Pancreas (tissue), 10 donors: ENCODE data around the gene EHD1. TPM values are rescaled to one million over a fixed set of nuclear protein-coding genes. Genes with fewer than 3 reads are reported as not detected.

Source experiments
- ATAC-seq, 4 donors: fragments of 200-7000 bp; cut with Tn5 transposase; one replicate each; pipeline versions ENCODE4 v1.8.0 to v1.9.1; 2020; ENCODE audit warnings: mild to moderate bottlenecking in 4 of 4, moderate library complexity in 4 of 4
- DNase-seq, 6 donors: peaks; one replicate each; pipeline ENCODE4 v3.0.0-alpha.2; 2020
- FAIRE-seq: peaks from 2 replicates; lab custom pipeline; 2012; peaks lifted over from hg19 to GRCh38; lab: Jason Lieb, UNC
- H3K27ac ChIP-seq, 4 donors: fragments of 200-600 bp; sonication (generic); 1 replicate in 3 of 4; 2 replicates in 1 of 4; pipeline versions ENCODE4 v1.5.0 to v1.8.0; 2020
- H3K27me3 ChIP-seq, 4 donors: fragments of 200-600 bp; one replicate each; pipeline ENCODE4 v1.8.0; 2021
- H3K36me3 ChIP-seq, 3 donors: fragments of 200-600 bp; sonication (generic) in 1 of 3; one replicate each; pipeline versions ENCODE4 v1.5.0 to v1.8.0; 2020 to 2021
- H3K4me1 ChIP-seq, 3 donors: fragments of 200-600 bp; one replicate each; pipeline ENCODE4 v1.8.0; 2021
- H3K4me3 ChIP-seq, 4 donors: fragments of 200-600 bp; sonication (generic) in 2 of 4; one replicate each; pipeline versions ENCODE4 v1.5.0 to v1.8.0; 2020 to 2021
- H3K9me3 ChIP-seq, 4 donors: fragments of 200-600 bp; one replicate each; pipeline ENCODE4 v1.8.0; 2021
- CTCF ChIP-seq, 4 donors: fragments of 200-600 bp; sonication (generic) in 3 of 4; IDR thresholded peaks; one replicate each; pipeline versions ENCODE4 v1.5.0 to v1.8.0; 2021; ENCODE audit warnings: antibody characterized with exemption in 4 of 4
- WGBS, 2 donors: extraction: QIAGEN DNeasy Blood & Tissue Kit; methylation state at CpG; one replicate each; pipeline ENCODE4 v1.1.7; 2013; 5-methylcytosine and 5-hydroxymethylcytosine counted together
- intact Hi-C, 3 donors: fragments of 100-400 bp; cut with DNase I; formaldehyde crosslinking; loops; one replicate each; pipeline versions ENCODE4 v1.11.1 to v1.14.2; 2022
- polyA plus RNA-seq, 2 donors: library from polyadenylated mRNA; stranded (reverse); fragments of 200-250 nt; gene quantifications; one replicate each; pipeline ENCODE4 v1.2.3, GENCODE V29; 2013
- total RNA-seq, 6 donors: library from RNA; stranded (reverse); fragmentation: NEBNext Ultra II Directional in 4 of 6; extraction: Animal tissue kit (Norgen Biotek cat#: 25700) in 4 of 6; gene quantifications; one replicate each; pipeline versions ENCODE4 v1.2.1 to v1.2.4, GENCODE V29; 2021 to 2023
- donor health status: healthy with polysubstance abuse.
- donor health status: DM: no; HTN: no; CAD: no; lungs with moderate emphysema.
- donor health status: DM: no; HTN: no; CAD: no.
- donor health status: control.
- donor health status: control.
- donor health status: Bipolar disorder and iron deficiency.
- donor health status: DM: yes; HTN: yes; CAD: no.
- donor health status: DM: no; HTN: no; CAD: no.
- donor health status: DM: no; HTN: no; CAD: no.
- donor health status: DM: yes; HTN: yes; CAD: no.

EHD1 gene
- total and polyA plus RNA-seq, 8 donors = 10.1 to 22.1 (median 16.8) TPM

GRCh38 chr11:64838600-64839334 is 39.7 kb downstream of the EHD1 start:
- DNase-seq = peak in 2 of 6 donors; percentile 41 to 52
- intact Hi-C loops = no loop called here

DNA sequence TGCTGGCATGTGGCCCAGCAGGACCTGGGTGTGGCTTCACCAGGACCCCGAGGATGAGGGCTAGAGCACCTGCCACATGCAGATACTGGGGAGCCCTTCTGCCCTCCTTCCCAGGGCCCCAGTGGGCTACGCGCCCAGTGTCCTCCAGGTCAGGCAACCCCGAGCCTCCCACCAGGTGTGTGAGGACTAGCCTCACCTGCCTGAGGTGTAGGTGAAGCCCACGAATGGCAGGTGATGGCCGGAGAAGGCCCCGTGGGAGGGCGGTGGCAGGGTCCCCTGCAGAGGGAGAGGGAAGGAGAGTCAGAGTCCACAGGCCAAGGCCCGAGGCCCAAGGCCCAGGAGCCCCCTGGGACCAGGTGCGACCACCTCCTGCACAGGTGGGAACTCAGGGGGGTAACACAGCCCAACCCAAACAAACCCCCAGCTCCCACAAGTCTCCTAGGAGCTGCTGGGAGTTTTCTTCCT is 40.5 kb downstream of the EHD1 start:
- H3K27ac ChIP-seq = no peak overlapping the region
- FAIRE-seq = no peak

More at GRCh38 chr11:64838600-64839334, 39.7 kb downstream of the EHD1 start:
- WGBS, 2 donors = 92% methylated on average over 28 of the region's 28 CpGs
- H3K27ac ChIP-seq = no peak overlapping the region
- no peak overlapping the region for H3K4me3 ChIP-seq
- no peak for TF ChIP-seq CTCF (IDR thresholded peaks at IDR 0.05)
- H3K9me3 ChIP-seq = no peaks in the 10 kb centered on the region
- peaks cover 0 to 11% (median 9%) of the 10 kb centered on the region in 3 donors for H3K4me1 ChIP-seq
- H3K27me3 ChIP-seq = no peaks in the 10 kb centered on the region
- FAIRE-seq (no peak), ATAC-seq (no peak)
- H3K36me3 ChIP-seq = peaks cover 0 to 54% (median 0%) of the 10 kb centered on the region in 3 donors

DNA sequence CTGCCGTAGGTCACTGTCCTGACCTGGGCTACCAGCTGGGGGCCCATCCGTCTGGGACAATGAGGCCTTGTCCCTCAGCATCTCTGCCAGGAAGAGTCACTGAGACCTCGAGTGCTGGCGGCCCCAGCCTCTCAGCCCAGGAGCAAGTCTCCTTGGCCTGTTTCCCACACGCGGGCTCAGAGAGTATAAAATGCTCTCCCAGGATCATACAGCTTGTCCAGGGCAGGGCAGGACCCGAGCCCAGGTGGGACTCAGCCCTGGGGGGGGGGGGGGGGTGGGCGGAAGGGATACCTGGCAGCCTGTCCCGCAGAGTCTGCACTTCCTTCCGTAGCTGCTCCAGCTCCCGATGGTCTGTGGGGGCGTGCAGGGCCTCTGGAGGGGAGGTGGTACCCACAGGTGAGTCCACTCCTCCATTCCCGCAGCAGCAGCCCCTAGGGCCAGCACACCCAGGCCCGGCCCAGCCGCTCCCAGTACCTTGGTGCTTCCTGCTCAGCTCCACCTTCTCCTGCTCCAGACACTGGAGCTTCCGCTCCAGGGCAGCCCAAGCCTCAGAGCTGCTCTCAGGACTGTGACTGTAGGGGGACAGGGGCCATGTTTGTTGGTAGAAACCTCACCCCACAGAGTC is 41.9 kb downstream of the EHD1 start:
- TF ChIP-seq CTCF (IDR thresholded peaks at IDR 0.05) = no peak
- Histone ChIP-seq H3K4me3 (no peak overlapping the region), H3K27me3 (no peaks in the 10 kb centered on the region), H3K4me1 (no peaks in the 10 kb centered on the region), H3K27ac (no peak overlapping the region), H3K9me3 (no peaks in the 10 kb centered on the region), H3K36me3 (peaks cover 0 to 76% (median 0%) of the 10 kb centered on the region in 3 donors)
- FAIRE-seq (no peak), DNase-seq (peak in 3 of 6 donors; percentile 41 to 70 (median 49)), ATAC-seq (no peak)
- 81 to 85% methylated on average over 14 to 16 of the region's 16 CpGs for WGBS, 2 donors
- intact Hi-C loops = no loop called here

More for the DNA sequence above, 40.5 kb downstream of the EHD1 start:
- intact Hi-C loops = no loop called here
- Histone ChIP-seq H3K4me1 (peaks cover 0 to 11% (median 9%) of the 10 kb centered on the region in 3 donors), H3K4me3 (no peak overlapping the region), H3K9me3 (no peaks in the 10 kb centered on the region), H3K36me3 (peaks cover 0 to 63% (median 0%) of the 10 kb centered on the region in 3 donors), H3K27me3 (no peaks in the 10 kb centered on the region)
- DNase-seq (peak in 3 of 6 donors; percentile 48 to 77 (median 54)), ATAC-seq (no peak)
- WGBS, 2 donors = 89 to 90% methylated on average over 10 of the region's 10 CpGs
- no peak for TF ChIP-seq CTCF (IDR thresholded peaks at IDR 0.05)

DNA sequence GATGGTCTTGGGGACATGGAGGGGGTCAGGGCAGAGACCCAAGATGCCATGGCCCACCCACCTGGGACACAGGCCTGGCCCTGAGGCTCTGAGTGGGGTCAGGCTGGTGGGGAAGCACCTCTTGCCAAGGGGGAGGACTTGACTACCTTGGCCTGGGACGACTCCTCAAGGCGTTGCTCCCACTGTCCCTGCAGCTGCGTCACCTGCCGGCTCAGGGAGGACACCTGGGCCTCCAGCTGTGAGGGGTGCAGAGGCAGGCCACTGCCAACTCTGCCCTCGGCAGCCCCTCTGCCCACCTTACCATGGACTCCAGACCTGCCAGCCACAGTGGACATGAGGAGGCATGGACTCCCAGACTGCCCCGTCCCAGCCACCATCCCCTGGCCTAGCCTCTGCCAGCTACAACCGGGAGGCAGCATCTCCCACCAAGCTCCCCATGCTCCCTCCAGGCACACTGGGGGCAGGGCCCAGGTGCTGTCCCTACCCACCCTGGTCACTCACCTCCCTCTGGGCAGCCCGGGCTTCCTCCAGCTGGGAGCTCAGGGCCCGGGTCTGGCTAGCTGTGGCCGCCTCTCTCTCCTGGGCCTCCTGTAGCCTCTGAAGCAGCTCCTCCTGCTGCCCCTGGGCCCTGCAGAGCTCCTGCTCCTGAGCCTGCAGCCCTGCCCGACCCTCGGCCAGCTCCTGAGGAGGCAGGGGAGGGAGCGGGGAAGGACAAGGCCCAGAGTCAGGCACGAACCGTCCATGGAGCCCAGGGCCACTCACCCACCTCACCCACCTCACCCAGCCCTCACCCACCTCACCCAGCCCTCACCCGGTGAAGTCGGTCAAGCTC is 42.6 kb downstream of the EHD1 start:
- Histone ChIP-seq H3K4me3 (no peak overlapping the region), H3K36me3 (peaks cover 0 to 83% (median 0%) of the 10 kb centered on the region in 3 donors), H3K27me3 (no peaks in the 10 kb centered on the region), H3K9me3 (no peaks in the 10 kb centered on the region), H3K27ac (no peak overlapping the region), H3K4me1 (no peaks in the 10 kb centered on the region)
- DNase-seq (peak in 1 of 6 donors; percentile 52), FAIRE-seq (no peak), ATAC-seq (peak in 1 of 4 donors; percentile 9)
- no peak for TF ChIP-seq CTCF (IDR thresholded peaks at IDR 0.05)
- WGBS, 2 donors = 84 to 86% methylated on average over 12 to 17 of the region's 17 CpGs
- intact Hi-C loops = no loop called here
